Activated CD4-positive, CD25-positive, alpha-beta regulatory T cell treated with anti-CD3 and anti-CD28 coated beads, Interleukin-2, amount 50 U/mL, for 24 hours (primary cell): ENCODE data around the gene LONP2.
"Not testable (repeated sequence)": the region's sequence is repeated elsewhere in the genome, so short reads cannot be mapped to it uniquely, and the experiment has no call there.

ENCODE experiments used
- ATAC-seq, 2 donors: fragments of 150-1000 bp; cut with Tn5 transposase; one replicate each; pipeline ENCODE4 v1.10.0; 2021; ENCODE audit warnings: mild to moderate bottlenecking in 1 of 2, moderate library complexity in 1 of 2

Gene LONP2

GRCh38 chr16:48340054-48340453, 96.0 kb downstream of the LONP2 start:
- peak; percentile 41 to 46 for ATAC-seq

- no peak for ATAC-seq
Measured at GRCh38 chr16:48342591-48342990, 98.5 kb downstream of the LONP2 start.

GRCh38 chr16:48347191-48347865, 103.2 kb downstream of the LONP2 start:
- ATAC-seq = no peak

GRCh38 chr16:48347980-48348379, 103.9 kb downstream of the LONP2 start:
- no peak for ATAC-seq

GRCh38 chr16:48350736-48351135, 106.6 kb downstream of the LONP2 start:
- peak; percentile 39 to 57 for ATAC-seq

- no peak for ATAC-seq
Measured at GRCh38 chr16:48352648-48353390, 108.7 kb downstream of the LONP2 start.

- peak; percentile 83 to 88 for ATAC-seq
Measured at GRCh38 chr16:48353565-48354163, 109.6 kb downstream of the LONP2 start.

- ATAC-seq = not testable (repeated sequence)
Measured at GRCh38 chr16:48354385-48354784, 110.3 kb downstream of the LONP2 start.

- ATAC-seq = no peak
Measured at GRCh38 chr16:48354877-48355855, 111.1 kb downstream of the LONP2 start.

GRCh38 chr16:48356633-48357376, 112.7 kb downstream of the LONP2 start:
- ATAC-seq = no peak

GRCh38 chr16:48358419-48358818, 114.3 kb downstream of the LONP2 start:
- no peak for ATAC-seq

- ATAC-seq = no peak
Measured at GRCh38 chr16:48359983-48360382, 115.9 kb downstream of the LONP2 start.

GRCh38 chr16:48361012-48361411, 116.9 kb downstream of the LONP2 start:
- no peak for ATAC-seq

GRCh38 chr16:48361540-48362144, 117.5 kb downstream of the LONP2 start:
- ATAC-seq = no peak

- no peak for ATAC-seq
Measured at GRCh38 chr16:48365025-48365600, 121.0 kb downstream of the LONP2 start.

- peak; percentile 95 to 96 for ATAC-seq
Measured at GRCh38 chr16:48365601-48366164, 121.6 kb downstream of the LONP2 start.

GRCh38 chr16:48366165-48367093, 122.3 kb downstream of the LONP2 start:
- peak; percentile 75 to 76 for ATAC-seq

GRCh38 chr16:48367441-48368049, 123.4 kb downstream of the LONP2 start:
- ATAC-seq = no peak

GRCh38 chr16:48369765-48370164, 125.7 kb downstream of the LONP2 start:
- ATAC-seq = no peak
